Activated T-cell treated with anti-CD3 and anti-CD28 coated beads for 24 hours (primary cell): ENCODE measurements around the gene PCNP.
A peak's percentile ranks its signal among the peaks of the same experiment; 100 is the strongest.
"Not testable (repeated sequence)": the region's sequence is repeated elsewhere in the genome, so short reads cannot be mapped to it uniquely, and the experiment has no call there.

ENCODE experiments used
- DNase-seq: peaks from one replicate; pipeline ENCODE4 v3.0.0-alpha.2; 2020; ENCODE audit warnings: low read depth

Gene PCNP

DNA sequence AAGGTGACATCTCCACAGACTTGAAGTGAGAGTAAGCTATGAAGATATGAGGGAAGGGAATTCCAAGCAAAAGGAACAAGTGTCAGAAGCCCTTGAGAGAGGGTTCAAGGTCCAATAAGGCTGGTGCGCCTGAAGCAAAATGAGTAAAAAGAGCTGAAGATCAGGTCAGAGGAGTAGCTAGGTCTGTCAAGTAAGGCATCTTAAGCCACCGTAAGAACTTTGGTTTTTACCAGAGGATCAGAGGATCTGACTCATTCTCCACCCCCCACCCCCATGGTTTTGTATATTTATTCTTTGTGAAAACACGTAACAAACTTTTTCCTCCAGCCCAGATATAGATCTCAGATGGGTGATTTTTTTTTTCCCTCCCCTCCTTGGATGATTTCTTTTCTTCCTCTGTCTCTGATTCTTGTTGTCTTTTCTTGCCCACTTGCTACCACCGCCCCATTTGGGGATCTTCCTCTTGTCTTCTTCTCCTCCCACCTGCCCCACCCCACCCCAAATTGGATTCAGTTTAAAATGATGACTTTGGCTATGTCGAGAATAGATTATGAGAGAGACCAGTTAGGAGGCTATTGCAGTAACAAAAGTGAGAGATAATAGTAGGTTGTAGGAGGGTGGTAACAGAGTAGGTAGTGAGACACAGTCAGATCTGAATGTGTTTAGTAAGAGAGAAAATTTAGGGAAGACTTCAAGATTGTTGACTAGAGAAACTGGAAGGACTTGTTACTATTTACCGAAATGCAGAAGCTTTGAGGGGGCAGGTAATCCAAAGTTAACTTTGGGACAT is 6.3 kb upstream of the PCNP start:
- DNase-seq, result peak; percentile 38

DNA sequence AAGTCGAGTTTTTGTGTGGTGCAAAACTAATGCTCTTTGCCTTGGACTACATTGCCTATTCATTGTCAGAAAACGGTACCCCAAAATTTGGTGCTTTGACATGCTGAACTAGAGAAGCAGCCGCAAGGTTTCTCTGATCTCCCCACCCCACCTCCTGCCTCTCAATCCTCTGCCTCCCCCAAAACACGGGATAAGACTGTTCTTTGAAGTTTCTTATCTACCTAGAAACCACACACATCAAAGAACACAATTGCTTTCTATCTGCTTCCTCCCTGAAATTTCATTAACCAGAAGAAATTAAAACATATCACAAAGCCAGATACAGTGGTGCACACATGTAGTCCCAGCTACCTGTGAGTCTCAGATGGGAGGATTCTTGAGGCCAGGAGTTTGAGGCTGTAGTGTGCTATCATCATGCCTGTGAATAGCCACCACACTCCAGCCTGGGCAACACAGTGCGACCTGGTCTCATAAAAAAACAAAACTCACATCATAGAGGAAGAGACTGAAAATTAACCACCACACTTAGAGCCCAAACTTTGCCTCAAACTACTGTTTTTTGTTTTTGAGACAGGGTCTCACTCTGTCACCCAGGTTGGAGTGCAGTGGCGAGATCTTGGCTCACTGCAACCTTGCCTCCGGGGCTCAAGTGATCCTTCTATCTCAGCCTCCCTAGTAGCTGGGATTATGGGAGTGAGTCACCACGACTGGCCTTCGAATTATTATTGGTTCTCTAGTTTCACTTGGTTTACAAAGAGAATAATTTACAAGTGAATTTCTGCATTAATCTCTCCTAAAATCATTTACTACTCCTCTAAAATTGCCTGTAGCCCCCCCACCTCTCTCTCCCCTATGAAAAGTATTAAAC is 2.7 kb upstream of the PCNP start:
- no peak for DNase-seq

DNA sequence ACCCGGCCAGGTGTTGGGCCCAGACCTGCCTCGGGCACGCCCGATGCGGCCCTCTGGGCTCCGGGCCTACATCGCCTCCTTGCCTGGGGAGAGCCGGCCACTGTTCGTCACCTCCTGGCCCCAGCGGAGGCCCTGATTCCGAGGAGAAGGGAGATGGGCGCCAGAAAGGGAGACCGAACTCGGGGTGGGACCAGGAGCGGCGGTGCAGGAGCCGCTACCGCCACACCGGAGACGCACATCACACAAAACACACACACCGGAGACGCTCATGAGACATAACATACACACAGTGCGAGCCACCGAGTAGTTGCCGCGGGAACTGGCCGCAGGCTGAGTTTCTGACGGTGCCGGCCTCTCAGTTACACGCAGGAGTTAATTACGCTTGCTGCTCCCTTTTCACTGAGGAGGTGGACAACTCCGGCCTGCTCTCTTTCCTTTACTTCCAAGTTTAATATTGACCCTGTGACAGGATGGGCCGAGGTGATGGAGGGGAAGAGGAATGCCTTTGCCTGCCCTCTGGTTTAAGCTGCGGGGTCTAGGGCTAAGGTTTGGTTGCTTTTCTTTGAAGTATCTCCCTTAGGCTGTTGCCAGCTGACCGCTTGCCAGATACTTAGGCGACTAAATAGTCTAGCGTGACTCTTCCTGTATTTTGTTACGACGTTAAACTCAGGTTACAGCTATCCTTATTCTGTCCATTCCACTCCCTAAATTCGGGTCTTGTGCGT is 570 bp downstream of the PCNP start:
- DNase-seq, result peak; percentile 31

DNA sequence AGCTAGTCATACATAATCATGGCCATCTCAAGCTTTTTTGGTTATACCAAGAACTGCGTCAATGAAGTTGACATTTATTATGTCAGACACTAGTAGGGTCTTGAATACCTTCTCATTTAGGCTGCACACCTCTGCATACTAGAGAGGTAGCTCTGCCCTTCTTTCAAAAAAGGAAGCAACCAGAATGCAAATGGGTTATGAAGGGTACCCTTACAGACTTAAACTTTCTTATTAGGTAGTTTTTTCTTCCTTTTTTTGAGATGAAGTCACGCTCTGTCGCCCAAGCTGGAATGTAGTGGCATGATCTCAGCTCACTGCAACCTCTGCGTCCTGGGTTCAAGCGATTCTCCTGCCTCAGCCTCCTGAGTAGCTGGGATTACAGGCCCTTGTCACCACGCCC is 3.3 kb downstream of the PCNP start:
- no peak for DNase-seq

- DNase-seq, result no peak
Measured at GRCh38 chr3:101588616-101589015, 14.6 kb downstream of the PCNP start.

DNA sequence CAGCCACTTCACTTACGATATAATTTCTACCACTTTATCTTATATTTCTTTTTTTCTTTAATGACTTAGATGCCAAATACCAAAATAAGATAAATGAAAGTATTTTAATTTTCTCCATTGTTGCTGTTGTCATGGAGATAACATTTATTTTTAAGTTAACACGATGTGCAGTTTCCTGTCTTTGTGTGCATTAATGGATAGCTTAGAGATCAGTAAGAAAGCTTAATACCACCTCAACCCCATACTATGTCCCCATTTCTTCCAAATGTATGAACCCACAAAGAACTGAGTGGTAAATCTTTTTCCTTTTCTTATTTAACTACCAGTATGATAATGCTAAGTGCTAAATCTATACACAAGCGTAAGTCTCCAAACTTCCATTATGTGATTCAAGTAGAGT is 17.1 kb downstream of the PCNP start:
- no peak for DNase-seq

DNA sequence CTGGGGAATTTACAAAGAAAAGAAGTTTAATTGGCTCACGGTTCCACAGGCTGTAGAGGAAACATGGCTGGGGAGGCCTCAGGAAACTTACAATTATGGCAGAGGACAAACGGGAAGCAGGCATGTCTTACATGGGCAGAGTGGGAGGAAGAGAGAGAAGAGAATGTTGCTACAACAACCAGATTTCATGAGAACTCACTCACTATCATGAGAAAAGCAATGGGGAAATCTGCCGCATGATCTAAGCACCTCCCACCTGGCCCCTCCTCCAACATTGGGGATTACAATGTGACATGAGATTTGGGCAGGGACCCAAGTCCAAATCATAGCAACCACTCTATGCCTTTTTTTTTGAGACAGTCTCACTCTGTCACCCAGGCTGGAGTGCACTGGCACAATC is 28.8 kb downstream of the PCNP start:
- DNase-seq, result no peak

DNA sequence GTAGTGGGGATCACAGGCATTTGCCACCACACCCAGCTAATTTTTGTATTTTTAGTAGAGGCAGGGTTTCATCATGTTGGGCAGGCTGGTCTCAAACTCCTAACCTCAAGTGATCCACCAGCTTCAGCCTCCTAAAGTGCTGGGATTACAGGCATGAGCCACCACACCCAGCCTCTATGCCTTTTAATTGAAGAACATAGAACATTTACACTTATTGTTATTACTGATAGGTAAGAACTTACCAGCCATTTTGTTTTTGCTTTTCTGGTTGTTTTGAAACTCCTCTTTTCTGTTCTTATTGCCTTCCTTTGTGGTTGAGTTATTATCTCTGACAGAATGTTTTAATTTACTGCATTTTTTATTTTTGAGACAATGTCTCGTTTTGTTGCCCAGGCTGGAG is 29.2 kb downstream of the PCNP start:
- DNase-seq, result no peak

DNA sequence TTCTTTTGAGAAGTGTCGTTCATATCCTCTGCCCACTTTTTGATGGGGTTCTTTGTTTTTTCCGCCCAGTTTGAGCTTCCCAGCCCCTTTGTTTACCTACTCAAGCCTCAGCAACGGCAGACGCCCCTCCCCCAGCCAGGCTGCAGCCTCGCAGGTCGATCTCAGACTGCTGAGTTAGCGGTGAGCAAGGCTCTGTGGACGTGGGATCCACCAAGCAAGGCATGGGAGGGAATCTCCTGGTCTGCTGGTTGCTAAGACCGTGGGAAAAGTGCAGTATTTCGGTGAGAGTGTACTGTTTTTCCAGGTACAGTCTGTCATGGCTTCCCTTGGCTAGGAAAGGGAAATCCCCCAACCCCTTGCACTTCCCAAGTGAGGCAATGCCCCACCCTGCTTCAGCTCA is 31.4 kb downstream of the PCNP start:
- DNase-seq, result not testable (repeated sequence)

GRCh38 chr3:101611023-101611422 is 37.0 kb downstream of the PCNP start:
- DNase-seq, result no peak

DNA sequence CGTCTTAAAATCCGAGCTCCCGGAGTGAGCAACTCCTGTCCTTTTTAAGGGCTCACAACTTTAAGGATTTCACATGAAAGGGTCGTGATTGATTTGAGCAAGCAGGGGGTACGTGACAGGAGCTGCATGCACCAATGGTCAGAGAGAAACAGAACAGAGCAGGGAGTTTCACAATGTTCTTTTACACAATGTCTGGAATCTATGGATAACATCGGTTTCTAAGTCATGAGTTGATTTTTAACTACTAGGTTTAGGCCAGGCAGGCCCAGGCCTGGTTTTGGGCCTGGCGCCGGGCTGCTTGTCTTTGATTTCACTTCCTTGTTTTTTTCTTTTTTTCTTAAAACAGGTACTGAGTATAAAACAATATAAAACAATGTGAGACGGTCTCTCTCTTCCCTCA is 39.0 kb downstream of the PCNP start:
- not testable (repeated sequence) for DNase-seq

DNA sequence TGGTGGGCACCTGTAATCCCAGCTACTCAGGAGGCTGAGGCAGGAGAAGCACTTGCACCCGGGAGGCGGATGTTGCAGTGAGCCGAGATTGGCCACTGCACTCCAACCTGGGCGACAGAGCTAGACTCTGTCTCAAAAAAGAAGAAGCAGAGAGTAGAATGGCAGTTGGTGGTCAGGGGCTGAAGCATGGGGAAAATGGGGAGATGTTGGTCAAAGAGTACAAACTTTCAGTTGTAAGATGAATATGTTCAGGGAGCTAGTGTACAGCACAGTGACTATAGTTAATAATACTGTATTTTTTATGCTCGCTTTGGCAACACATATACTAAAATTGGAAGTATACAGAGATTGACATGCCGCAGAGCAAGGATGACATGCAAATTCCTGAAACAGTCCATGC is 41.5 kb downstream of the PCNP start:
- no peak for DNase-seq

GRCh38 chr3:101617478-101617877 is 43.5 kb downstream of the PCNP start:
- DNase-seq, result no peak

DNA sequence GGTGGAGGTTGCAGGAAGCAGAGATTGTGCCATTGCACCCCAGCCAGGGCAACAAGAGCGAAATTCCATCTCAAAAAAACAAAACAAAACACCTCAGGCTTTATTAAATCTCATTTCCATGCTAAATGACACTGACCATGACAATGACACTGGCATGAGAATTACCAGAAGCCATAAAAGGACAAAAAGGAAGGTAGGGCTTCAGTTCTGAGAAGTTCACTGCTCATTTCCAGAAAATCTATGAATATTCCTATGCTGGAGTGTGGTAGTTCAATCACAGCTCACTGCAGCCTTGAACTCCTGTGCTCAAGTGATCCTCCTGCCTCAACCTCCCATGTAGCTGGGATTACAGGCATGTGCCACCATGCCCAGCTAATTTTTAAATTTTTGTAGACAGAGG is 44.7 kb downstream of the PCNP start:
- DNase-seq, result no peak

DNA sequence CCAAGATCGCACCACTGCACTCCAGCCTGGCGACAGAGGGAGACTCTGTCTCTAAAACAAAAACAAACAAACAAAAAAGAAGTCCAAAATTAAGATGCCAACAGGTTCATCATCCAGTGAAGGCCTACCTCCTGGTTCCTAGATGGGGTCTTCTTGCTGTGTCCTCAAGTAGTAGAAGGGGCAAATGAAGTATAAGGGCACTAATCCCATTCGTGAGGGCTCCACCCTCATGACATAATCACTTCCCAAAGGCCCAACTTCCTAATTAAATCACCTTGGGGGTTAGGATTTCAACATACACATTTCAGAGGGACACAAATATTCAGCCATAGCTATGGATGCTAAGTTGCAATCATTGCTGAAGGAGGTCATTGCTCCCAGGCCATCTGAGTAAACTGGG is 45.8 kb downstream of the PCNP start:
- no peak for DNase-seq

DNA sequence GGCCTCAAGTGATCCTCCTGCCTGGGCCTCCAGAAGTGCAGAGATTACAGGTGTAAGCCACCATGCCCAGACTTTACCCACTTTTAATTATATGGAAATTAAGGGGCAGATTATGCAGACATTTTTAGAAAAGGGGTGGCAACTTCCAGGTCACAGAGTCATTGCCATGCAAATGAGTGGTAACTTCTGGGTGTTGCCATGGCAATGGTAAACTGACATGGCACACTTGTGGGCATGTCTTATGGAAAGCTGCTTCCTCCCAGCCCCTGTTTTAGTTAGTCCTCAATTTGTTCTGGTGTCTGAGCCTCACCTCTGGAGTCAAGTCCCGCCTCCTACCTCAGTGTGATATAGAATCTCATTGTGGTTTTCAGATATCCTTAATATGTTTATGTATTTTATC is 49.7 kb downstream of the PCNP start:
- DNase-seq, result no peak

- no peak for DNase-seq
Measured at GRCh38 chr3:101624857-101625256, 50.9 kb downstream of the PCNP start.

DNA sequence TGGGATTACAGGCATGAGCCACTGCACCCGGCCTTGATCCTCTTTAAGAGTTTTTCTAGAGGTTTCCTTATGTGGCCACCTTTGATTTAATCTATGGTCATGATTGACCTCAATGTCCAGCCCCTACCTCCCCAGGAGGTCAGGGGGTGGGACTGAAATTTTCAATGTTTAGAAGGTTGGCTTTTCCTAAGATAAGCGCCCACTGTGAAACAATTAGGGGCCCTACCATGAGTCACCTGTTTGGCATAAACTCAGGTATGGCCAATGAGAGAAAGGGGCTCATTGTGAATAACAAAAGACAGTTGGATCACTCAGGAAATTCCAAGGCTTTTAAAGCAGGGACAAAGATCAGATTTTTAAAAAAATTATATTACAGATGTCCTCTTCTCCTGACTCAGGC is 51.9 kb downstream of the PCNP start:
- no peak for DNase-seq

GRCh38 chr3:101629219-101629618 is 55.2 kb downstream of the PCNP start:
- no peak for DNase-seq

- DNase-seq, result no peak
Measured at GRCh38 chr3:101631098-101631796, 57.3 kb downstream of the PCNP start.

DNA sequence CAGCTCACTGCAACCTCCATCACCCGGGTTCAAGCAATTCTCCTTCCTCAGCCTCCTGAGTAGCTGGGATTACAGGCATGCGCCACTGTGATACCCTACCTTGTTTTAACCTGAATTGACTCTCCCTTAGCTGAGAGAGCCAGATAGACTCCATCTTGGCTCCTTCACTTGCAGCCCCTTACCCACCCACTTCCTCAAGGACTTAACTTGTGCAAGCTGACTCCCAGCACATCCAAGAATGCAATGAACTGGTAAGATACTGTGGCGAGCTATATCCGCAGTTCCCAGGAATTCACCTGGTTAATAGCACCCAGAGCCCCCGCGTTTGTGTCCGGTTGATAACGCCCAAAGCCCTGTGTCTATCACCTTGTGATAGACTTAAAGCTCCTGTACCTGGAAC is 58.0 kb downstream of the PCNP start:
- DNase-seq, result not testable (repeated sequence)

GRCh38 chr3:101632586-101632985 is 58.6 kb downstream of the PCNP start:
- DNase-seq, result no peak
